Effector memory CD4-positive, alpha-beta T cell (primary cell): ENCODE results near the gene NOP56.

Source experiments
- DNase-seq, 3 donors: peaks; one replicate each; pipeline ENCODE4 v3.0.0-alpha.2; 2020
- H3K27ac ChIP-seq: 2 replicates; pipeline ENCODE4 v1.7.0; 2013; ENCODE audit warnings: mild to moderate bottlenecking, low read length, moderate library complexity; ENCODE audit not compliant: insufficient read depth, poor library complexity, severe bottlenecking
- H3K27me3 ChIP-seq: replicated peaks from 2 replicates; pipeline ENCODE4 v1.7.0; 2013; ENCODE audit warnings: mild to moderate bottlenecking, low read length; ENCODE audit not compliant: insufficient read depth, control insufficient read depth, poor library complexity, severe bottlenecking
- H3K36me3 ChIP-seq: 2 replicates; pipeline ENCODE4 v1.7.0; 2013; ENCODE audit warnings: mild to moderate bottlenecking, low read length, moderate library complexity; ENCODE audit not compliant: control insufficient read depth, insufficient read depth
- H3K4me1 ChIP-seq: 2 replicates; pipeline ENCODE4 v1.7.0; 2013; ENCODE audit warnings: low read length, mild to moderate bottlenecking; ENCODE audit not compliant: control insufficient read depth, insufficient read depth, poor library complexity, severe bottlenecking
- H3K4me3 ChIP-seq: 2 replicates; pipeline ENCODE4 v1.7.0; 2013; ENCODE audit warnings: low read length, low read depth, mild to moderate bottlenecking; ENCODE audit not compliant: insufficient read depth, poor library complexity, severe bottlenecking
- H3K9me3 ChIP-seq: 2 replicates; pipeline ENCODE4 v1.7.0; 2013; ENCODE audit warnings: mild to moderate bottlenecking, low read length, moderate library complexity; ENCODE audit not compliant: control insufficient read depth

Gene NOP56

DNA sequence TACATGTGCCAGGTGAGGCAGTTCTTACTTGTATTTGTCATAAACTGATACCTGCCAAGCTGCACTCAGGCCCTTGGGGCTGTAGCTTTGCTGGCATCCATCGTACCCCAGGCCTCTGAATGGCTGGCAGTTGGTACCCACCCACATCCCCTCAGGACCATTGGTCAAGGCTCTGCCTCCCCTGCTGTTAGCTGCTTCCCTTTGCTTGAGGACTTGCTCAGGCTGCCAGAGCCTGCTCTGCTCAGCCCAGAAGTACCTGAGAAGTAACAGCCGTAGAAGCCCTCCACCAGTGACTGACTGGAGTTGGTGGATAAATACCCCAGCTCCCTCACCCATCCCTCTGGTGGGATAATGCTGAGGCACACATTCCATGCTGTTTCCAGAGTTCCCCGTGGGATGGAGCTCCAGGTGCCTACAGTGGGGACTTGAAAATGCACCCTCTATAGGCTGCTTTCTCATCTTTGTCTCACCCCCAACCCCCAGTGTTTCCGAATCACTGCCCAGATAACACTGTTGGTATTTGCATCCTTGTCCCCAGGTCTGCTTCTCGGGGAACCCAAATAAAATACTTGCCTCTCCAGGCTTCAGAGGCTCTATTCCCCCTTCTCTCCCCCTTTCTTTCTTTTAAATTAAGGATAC, 47.5 kb downstream of the NOP56 start:
- no peak overlapping the region for H3K27ac ChIP-seq
- no peak overlapping the region for H3K4me3 ChIP-seq
- DNase-seq = no peak
- no peaks in the 10 kb centered on the region for H3K9me3 ChIP-seq
- H3K27me3 ChIP-seq = peaks cover 14% of the 10 kb centered on the region
- H3K4me1 ChIP-seq = no peaks in the 10 kb centered on the region
- H3K36me3 ChIP-seq = no peaks in the 10 kb centered on the region

DNA sequence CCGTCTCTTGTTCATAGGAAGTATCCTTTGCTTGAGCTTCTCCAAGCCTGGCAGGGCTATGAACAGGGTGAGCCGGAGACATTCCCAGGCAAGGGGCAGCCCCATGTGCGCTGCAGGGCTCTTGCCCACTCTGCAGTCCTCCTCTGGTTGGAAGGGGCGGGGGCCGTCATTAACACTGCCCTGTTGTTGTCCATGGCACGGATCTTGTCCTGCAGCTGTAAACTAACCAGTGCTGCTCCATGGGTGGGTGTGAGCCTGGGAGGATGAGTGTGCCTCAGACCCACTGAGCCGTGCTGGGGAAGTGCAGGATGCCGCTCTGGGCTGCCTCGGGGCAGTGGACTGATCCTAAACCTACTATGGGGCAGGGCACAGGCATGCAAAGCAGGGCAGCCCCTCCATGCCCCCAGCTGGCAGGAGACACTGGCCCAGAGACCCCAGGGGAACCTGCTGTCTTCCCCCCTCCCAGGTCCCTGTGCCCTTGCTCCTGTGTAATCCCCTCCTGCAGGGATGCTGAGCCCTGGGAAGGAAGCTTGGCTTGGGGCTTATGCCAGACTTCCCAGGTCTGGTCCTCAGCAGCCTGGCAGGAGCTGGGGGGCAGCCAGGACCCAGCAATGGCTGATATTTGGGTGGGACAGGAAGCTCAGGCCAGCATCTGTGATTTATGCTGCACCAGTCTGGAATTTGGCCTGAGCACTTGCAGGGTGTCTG, 48.6 kb downstream of the NOP56 start:
- no peaks in the 10 kb centered on the region for H3K4me1 ChIP-seq
- H3K27ac ChIP-seq = no peak overlapping the region
- no peaks in the 10 kb centered on the region for H3K36me3 ChIP-seq
- no peak for DNase-seq
- peaks cover 7% of the 10 kb centered on the region for H3K27me3 ChIP-seq
- no peak overlapping the region for H3K4me3 ChIP-seq
- H3K9me3 ChIP-seq = no peaks in the 10 kb centered on the region

DNA sequence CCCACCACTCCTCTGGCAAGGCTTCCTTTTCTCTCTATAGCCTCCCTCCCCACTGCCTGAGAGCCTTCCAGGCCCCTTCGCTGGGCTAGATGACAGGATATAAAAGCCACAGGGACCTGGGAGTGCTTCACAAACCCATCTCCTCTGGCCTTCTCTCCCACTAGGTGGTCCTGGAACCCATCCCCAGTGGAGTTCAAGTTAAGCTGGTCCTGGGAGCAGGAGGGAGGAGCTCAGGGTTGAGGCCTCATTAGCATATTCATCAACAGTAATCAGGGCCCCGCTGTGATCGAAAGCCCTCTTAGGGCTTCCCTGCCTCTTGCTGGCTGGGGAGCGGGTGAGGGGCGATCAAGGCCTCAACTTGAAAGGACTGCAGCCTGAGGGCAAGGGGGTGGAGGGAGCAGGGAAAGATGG, 49.2 kb downstream of the NOP56 start:
- Histone ChIP-seq H3K27me3 (peaks cover 5% of the 10 kb centered on the region), H3K27ac (no peak overlapping the region), H3K36me3 (no peaks in the 10 kb centered on the region), H3K9me3 (no peaks in the 10 kb centered on the region), H3K4me1 (no peaks in the 10 kb centered on the region), H3K4me3 (no peak overlapping the region)
- DNase-seq = no peak

DNA sequence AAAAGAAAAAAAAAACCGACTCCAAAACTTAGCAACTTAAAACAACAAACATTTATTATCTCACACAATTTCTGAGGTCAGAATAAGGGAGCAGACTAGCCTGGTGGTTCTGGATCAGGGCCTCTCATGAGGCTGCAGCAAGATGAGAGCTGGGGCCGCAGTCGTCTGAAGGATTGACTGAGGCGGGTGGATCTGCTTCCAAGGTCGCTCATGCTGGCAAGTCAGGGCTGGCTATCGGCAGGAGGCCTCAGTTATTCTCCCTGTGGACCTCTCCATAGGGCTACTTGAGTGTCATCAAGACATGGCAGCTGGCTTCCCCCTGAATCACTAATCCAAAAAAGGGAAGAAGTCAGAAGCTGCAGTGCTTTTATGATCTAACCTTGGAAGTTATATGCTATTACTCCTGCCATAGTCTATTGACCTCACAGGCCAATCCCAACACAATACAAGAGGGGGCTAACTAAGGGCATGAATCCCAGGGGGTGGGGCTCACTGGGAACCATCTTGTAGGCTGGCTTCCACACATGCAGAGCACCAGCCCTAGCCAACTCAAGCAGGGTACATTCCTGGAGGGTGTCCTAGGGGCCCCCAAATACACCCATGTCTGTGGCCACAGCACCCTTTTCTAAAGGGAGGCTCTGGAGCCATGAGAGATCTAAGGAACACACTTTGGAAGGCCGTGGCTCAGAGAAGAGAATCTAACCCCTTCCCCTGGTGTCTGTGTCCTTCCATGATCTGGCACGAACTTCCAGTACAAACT, 51.5 kb downstream of the NOP56 start:
- H3K27ac ChIP-seq = no peak overlapping the region
- H3K9me3 ChIP-seq = no peaks in the 10 kb centered on the region

DNA sequence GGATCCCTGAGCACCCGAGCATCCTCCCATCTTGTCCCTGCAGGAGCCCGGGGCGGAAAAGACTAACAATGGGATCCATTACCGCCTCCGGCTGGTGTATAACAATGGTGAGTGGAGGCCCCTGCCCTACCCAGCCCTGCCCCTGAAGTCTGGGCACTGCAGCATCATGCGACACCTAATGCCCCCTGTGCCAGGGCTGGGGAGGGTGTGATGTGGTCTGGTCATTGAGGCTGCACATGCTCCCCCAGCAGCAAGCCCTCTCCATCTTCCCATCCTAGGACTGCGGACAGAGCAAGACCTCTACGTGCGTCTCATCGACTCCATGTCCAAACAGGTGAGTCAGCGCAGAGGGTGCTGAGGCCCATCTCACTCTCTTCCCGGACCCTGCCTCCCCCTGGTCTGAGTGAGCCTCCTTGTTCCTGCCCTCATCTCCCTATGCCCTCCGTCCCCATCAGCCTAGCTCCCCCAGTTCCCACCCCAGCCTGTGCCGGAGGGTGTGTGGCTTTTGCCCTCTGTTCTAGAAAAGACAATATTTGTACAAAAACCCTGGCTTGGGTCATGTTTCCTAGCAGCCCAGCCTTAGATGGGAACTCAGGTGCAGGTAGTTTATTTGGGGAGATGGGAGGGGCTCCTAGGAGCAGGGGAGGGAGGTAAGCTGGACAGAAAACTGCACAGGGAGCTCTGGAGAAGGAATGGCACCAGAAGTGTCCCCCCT, 53.7 kb downstream of the NOP56 start:
- H3K36me3 ChIP-seq = no peaks in the 10 kb centered on the region
- H3K4me3 ChIP-seq = no peak overlapping the region
- H3K9me3 ChIP-seq = no peaks in the 10 kb centered on the region
- H3K27ac ChIP-seq = no peak overlapping the region
- H3K4me1 ChIP-seq = no peaks in the 10 kb centered on the region
- no peak for DNase-seq
- peaks cover 2% of the 10 kb centered on the region for H3K27me3 ChIP-seq

More for the DNA sequence above, 51.5 kb downstream of the NOP56 start:
- Histone ChIP-seq H3K4me1 (no peaks in the 10 kb centered on the region), H3K27me3 (peaks cover 2% of the 10 kb centered on the region), H3K4me3 (no peak overlapping the region), H3K36me3 (no peaks in the 10 kb centered on the region)
- no peak for DNase-seq

DNA sequence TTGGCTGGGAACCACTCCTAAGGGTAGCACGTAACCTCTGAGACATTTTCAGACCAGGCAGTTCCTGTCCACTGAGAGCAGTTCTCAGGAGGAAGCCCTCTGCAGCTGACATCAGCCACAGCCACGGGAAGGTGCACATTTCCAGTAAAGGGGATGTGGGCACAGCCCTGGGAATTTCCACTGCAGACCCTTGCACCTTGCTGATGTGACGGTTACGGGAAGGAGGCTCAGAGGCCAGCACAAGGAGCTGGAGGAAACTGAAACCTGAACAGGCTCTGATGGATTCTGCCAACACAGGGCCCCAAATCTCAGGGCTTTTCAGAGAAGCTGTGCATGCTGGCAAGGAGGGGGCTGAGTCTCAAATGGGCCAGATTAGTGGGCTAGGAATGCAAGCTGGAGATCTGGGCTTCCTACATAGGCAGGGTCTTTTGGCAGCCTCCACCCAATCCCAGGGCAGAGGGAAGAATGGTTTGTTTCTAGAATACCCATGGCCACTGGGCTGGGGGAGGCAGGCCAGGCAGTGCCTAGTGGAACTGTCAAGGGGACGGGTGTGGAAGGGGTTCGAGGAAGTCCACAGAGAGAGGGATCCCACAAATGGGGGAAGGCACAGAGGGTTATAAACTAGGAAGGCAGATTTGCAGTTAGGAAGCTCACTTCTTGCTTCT, 54.4 kb downstream of the NOP56 start:
- no peak for DNase-seq
- H3K4me1 ChIP-seq = no peaks in the 10 kb centered on the region
- H3K9me3 ChIP-seq = no peaks in the 10 kb centered on the region
- H3K4me3 ChIP-seq = no peak overlapping the region
- H3K27ac ChIP-seq = no peak overlapping the region
- no peaks in the 10 kb centered on the region for H3K36me3 ChIP-seq
- H3K27me3 ChIP-seq = peaks cover 2% of the 10 kb centered on the region

DNA sequence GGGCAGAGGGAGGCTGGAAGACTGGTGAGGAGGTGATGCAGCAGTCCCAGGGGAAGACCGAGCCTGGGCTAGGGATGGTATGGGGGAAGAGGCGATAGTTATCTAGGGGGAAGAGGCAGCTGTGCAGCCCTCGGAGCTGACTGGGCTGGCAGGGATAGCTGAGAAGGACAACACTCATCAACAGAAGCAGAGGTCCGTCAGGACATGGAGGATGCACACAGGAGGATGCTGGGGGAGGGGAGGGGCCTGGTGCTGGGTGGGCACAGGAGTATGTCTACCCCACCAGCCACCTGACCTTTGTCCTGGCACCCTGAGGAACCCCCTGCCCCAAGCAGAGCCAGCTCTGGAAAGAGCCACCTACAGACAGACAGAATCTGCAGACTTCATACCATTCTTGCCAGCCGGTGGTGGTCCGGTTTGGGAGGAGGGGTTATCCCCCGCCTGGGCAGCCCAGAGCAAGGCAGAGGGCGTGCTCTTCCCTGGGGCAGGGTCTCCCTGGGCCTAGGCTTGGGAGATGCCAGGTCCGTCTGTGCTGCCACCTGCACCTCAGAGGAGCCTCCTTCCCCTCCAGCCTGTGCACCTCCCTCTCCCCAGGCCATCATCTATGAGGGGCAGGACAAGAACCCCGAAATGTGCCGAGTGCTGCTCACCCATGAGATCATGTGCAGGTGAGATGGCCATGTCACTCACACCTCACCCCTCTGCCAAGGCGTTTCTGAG, 55.1 kb downstream of the NOP56 start:
- H3K36me3 ChIP-seq = no peaks in the 10 kb centered on the region
- H3K9me3 ChIP-seq = no peaks in the 10 kb centered on the region
- no peaks in the 10 kb centered on the region for H3K4me1 ChIP-seq
- DNase-seq = no peak
- H3K27ac ChIP-seq = no peak overlapping the region
- peaks cover 2% of the 10 kb centered on the region for H3K27me3 ChIP-seq
- H3K4me3 ChIP-seq = no peak overlapping the region
